SK-N-SH (cell line): Measurements from ENCODE around the gene SPINK1.

Experiments used
- SIN3A ChIP-seq: IDR thresholded peaks from 2 replicates; pipeline ENCODE4 v1.6.1; 2012; ENCODE audit warnings: low read depth, mild to moderate bottlenecking, low read length, moderate library complexity, borderline replicate concordance
- TF ChIP-seq, protein P1 (sequence below): fragments of 200-600 bp; sonication (generic); IDR thresholded peaks from 2 replicates; pipeline ENCODE4 v1.6.1; 2017; ENCODE audit warnings: antibody characterized with exemption, mild to moderate bottlenecking, moderate library complexity

DNA sequence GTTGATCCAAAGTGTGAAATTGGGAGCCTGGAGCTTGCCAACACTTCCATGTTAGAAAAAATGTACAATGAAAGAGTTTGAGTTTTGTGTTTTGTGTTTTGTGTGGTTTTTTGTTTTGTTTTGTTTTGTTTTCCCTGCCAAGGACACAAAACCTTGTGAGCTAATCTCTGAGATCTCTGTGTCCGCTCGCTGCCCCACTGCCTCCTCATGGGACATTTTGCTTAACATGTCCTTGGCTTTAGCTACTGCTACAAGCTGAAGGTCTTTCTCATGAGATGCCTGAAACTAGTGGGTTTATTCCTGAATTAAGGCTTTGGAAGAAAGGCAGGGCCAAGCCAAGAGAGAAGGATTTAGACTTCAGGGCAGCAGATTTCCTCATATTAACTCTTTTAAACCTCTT, 41.7 kb downstream of the SPINK1 start:
- no peak for TF ChIP-seq SIN3A
- TF ChIP-seq, protein P1, sequence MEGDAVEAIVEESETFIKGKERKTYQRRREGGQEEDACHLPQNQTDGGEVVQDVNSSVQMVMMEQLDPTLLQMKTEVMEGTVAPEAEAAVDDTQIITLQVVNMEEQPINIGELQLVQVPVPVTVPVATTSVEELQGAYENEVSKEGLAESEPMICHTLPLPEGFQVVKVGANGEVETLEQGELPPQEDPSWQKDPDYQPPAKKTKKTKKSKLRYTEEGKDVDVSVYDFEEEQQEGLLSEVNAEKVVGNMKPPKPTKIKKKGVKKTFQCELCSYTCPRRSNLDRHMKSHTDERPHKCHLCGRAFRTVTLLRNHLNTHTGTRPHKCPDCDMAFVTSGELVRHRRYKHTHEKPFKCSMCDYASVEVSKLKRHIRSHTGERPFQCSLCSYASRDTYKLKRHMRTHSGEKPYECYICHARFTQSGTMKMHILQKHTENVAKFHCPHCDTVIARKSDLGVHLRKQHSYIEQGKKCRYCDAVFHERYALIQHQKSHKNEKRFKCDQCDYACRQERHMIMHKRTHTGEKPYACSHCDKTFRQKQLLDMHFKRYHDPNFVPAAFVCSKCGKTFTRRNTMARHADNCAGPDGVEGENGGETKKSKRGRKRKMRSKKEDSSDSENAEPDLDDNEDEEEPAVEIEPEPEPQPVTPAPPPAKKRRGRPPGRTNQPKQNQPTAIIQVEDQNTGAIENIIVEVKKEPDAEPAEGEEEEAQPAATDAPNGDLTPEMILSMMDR, result no peak
